ENCODE measurements around the gene TMTC1. TPM values are rescaled to one million over a fixed set of nuclear protein-coding genes. Genes with fewer than 3 reads are reported as not detected.

The TMTC1 gene
- total RNA-seq, 1 experiment from 2014 or later, result 6.1 TPM

- DNase-seq (ENCODE audit: low spot score), result no peak
- ChIA-PET POLR2A (ENCODE audit: low non-redundant PET) (no interaction called here), CTCF (no interaction called here)
- no peaks in the 10 kb centered on the region for H3K36me3 ChIP-seq (ENCODE audit: insufficient read depth, low read length, poor library complexity, severe bottlenecking)
- no TSS peak for BruUV-seq (replicated peaks)
- H3K27ac ChIP-seq (ENCODE audit: low read depth, low read length, poor library complexity, severe bottlenecking), result no peak overlapping the region
- H3K27me3 ChIP-seq (replicated peaks; ENCODE audit: insufficient read depth, low read depth, low read length, poor library complexity), result no peaks in the 10 kb centered on the region
- H3K9me3 ChIP-seq (ENCODE audit: low read depth, low read length, poor library complexity, severe bottlenecking), result peaks cover 29% of the 10 kb centered on the region
- intact Hi-C loops (cut with micrococcal nuclease; ENCODE audit: unreplicated experiment), result loop anchor here (5.0 kb wide), 1 partner anchor 243 kb away; no protein-coding TSS in a partner anchor
- peaks cover 9% of the 10 kb centered on the region for H3K4me1 ChIP-seq (ENCODE audit: insufficient read depth, low read length, poor library complexity, severe bottlenecking)
- no peak overlapping the region for H3K4me3 ChIP-seq (ENCODE audit: low read depth, low read length, poor library complexity, severe bottlenecking)
- no peak for TF ChIP-seq EZH2 (IDR thresholded peaks at IDR 0.05; ENCODE audit: borderline replicate concordance, low read depth, low read length, poor library complexity, severe bottlenecking)
- TF ChIP-seq, protein P1, sequence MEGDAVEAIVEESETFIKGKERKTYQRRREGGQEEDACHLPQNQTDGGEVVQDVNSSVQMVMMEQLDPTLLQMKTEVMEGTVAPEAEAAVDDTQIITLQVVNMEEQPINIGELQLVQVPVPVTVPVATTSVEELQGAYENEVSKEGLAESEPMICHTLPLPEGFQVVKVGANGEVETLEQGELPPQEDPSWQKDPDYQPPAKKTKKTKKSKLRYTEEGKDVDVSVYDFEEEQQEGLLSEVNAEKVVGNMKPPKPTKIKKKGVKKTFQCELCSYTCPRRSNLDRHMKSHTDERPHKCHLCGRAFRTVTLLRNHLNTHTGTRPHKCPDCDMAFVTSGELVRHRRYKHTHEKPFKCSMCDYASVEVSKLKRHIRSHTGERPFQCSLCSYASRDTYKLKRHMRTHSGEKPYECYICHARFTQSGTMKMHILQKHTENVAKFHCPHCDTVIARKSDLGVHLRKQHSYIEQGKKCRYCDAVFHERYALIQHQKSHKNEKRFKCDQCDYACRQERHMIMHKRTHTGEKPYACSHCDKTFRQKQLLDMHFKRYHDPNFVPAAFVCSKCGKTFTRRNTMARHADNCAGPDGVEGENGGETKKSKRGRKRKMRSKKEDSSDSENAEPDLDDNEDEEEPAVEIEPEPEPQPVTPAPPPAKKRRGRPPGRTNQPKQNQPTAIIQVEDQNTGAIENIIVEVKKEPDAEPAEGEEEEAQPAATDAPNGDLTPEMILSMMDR (conservative IDR thresholded peaks at IDR 0.05; ENCODE audit: low read depth, low read length), result no peak
These were observed 11.1 kb upstream of the TMTC1 start for GRCh38 chr12:29794862-29795261.

DNA sequence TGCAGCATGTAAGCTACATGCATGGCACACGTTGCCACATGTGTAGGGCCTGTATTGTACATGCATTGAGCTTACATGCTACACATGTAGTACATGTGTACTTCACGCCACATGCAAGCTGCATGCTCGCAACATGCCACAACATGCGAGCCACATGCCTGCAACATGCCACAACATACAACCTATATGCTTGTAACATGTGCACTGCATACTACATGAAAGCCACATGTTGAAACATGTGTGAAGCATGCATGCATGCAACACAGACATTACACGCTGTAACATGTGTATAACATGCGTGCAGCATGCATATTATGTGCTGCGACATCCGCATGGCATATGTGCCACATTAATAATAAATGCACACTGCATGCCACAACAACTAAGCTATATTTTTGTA lies 9.1 kb upstream of the TMTC1 start:
- Histone ChIP-seq H3K4me3 (ENCODE audit: low read depth, low read length, poor library complexity, severe bottlenecking) (no peak overlapping the region), H3K9me3 (ENCODE audit: low read depth, low read length, poor library complexity, severe bottlenecking) (peaks cover 29% of the 10 kb centered on the region), H3K4me1 (ENCODE audit: insufficient read depth, low read length, poor library complexity, severe bottlenecking) (peaks cover 9% of the 10 kb centered on the region), H3K36me3 (ENCODE audit: insufficient read depth, low read length, poor library complexity, severe bottlenecking) (no peaks in the 10 kb centered on the region), H3K27me3 (replicated peaks; ENCODE audit: insufficient read depth, low read depth, low read length, poor library complexity) (peaks cover 4% of the 10 kb centered on the region), H3K27ac (ENCODE audit: low read depth, low read length, poor library complexity, severe bottlenecking) (no peak overlapping the region)
- no TSS peak for BruUV-seq (replicated peaks)
- CTCF ChIA-PET, result no interaction called here
- POLR2A ChIA-PET (ENCODE audit: low non-redundant PET), result no interaction called here
- DNase-seq (ENCODE audit: low spot score), result no peak
- TF ChIP-seq, protein P1 (conservative IDR thresholded peaks at IDR 0.05; ENCODE audit: low read depth, low read length), result no peak
- no peak for TF ChIP-seq EZH2 (IDR thresholded peaks at IDR 0.05; ENCODE audit: borderline replicate concordance, low read depth, low read length, poor library complexity, severe bottlenecking)
- intact Hi-C loops (cut with micrococcal nuclease; ENCODE audit: unreplicated experiment), result no loop called here

DNA sequence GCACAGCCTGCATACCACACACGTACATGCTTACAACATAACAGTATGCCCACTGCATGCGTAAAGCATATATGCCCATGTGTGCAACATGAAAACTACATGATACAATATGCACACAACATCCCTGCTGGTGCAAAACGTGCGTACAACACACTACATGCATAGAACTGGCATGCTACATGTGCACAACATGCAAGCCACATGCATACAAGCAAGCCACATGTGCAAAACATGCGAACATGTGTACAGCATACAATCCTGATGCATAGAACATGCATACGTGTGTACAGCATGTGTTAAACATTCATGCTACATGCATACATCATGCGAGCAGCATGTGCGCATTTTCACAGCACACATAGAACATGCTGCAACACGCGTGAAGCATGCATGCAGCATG lies 8.4 kb upstream of the TMTC1 start:
- no peak for DNase-seq (ENCODE audit: low spot score)
- CTCF ChIA-PET, result no interaction called here
- H3K9me3 ChIP-seq (ENCODE audit: low read depth, low read length, poor library complexity, severe bottlenecking), result peaks cover 29% of the 10 kb centered on the region
- no peak for TF ChIP-seq EZH2 (IDR thresholded peaks at IDR 0.05; ENCODE audit: borderline replicate concordance, low read depth, low read length, poor library complexity, severe bottlenecking)
- TF ChIP-seq, protein P1 (conservative IDR thresholded peaks at IDR 0.05; ENCODE audit: low read depth, low read length), result no peak
- H3K4me1 ChIP-seq (ENCODE audit: insufficient read depth, low read length, poor library complexity, severe bottlenecking), result peaks cover 2% of the 10 kb centered on the region
- H3K36me3 ChIP-seq (ENCODE audit: insufficient read depth, low read length, poor library complexity, severe bottlenecking), result no peaks in the 10 kb centered on the region
- H3K27ac ChIP-seq (ENCODE audit: low read depth, low read length, poor library complexity, severe bottlenecking), result no peak overlapping the region
- H3K4me3 ChIP-seq (ENCODE audit: low read depth, low read length, poor library complexity, severe bottlenecking), result no peak overlapping the region
- POLR2A ChIA-PET (ENCODE audit: low non-redundant PET), result no interaction called here
- BruUV-seq (replicated peaks), result no TSS peak
- intact Hi-C loops (cut with micrococcal nuclease; ENCODE audit: unreplicated experiment), result no loop called here
- peaks cover 6% of the 10 kb centered on the region for H3K27me3 ChIP-seq (replicated peaks; ENCODE audit: insufficient read depth, low read depth, low read length, poor library complexity)
